Embryonic facial prominence (tissue), 1 donor: Measurements from ENCODE around the gene B9D1.

Source experiments
- DNase-seq: peaks from one replicate; pipeline ENCODE4 v3.0.0-alpha.2; 2016; ENCODE audit errors: extremely low spot score

Gene B9D1

GRCh38 chr17:19388791-19389785 lies 26.6 kb upstream of the B9D1 start:
- DNase-seq, result no peak

GRCh38 chr17:19387921-19388521 lies 25.5 kb upstream of the B9D1 start:
- DNase-seq, result peak; percentile 73

- DNase-seq, result peak; percentile 96
Observed at GRCh38 chr17:19386974-19387920, 24.7 kb upstream of the B9D1 start, which contains the start of gene MFAP4. MFAP4 (minus strand) TSS chr17:19387190; CDS start chr17:19387155, 35 bp downstream.

- DNase-seq, result no peak
Observed at GRCh38 chr17:19386051-19386929, 23.8 kb upstream of the B9D1 start.

- DNase-seq, result no peak
Observed at GRCh38 chr17:19385521-19385983, 23.0 kb upstream of the B9D1 start.

GRCh38 chr17:19384723-19385391 lies 22.3 kb upstream of the B9D1 start:
- DNase-seq, result peak; percentile 75

- no peak for DNase-seq
Observed at GRCh38 chr17:19383681-19384470, 21.4 kb upstream of the B9D1 start.

GRCh38 chr17:19382531-19383444 lies 20.3 kb upstream of the B9D1 start:
- no peak for DNase-seq

- no peak for DNase-seq
Observed at GRCh38 chr17:19381741-19382444, 19.4 kb upstream of the B9D1 start.

GRCh38 chr17:19381361-19381740 lies 18.8 kb upstream of the B9D1 start:
- DNase-seq, result no peak

- DNase-seq, result no peak
Observed at GRCh38 chr17:19380481-19381301, 18.2 kb upstream of the B9D1 start.

- DNase-seq, result no peak
Observed at GRCh38 chr17:19379361-19380065, 17.0 kb upstream of the B9D1 start.

GRCh38 chr17:19378416-19379360 lies 16.2 kb upstream of the B9D1 start, which contains the start of gene MAPK7:
MAPK7 (plus strand) TSS chr17:19378498; CDS start chr17:19378901, 403 bp downstream.
- no peak for DNase-seq

GRCh38 chr17:19377602-19378415 lies 15.3 kb upstream of the B9D1 start:
- peak; percentile 96 for DNase-seq
